PC-3 (cell line): ENCODE measurements around the gene DHRS7C.

Experiments used
- CTCF ChIP-seq: fragments of 300-600 bp; sonication (generic); conservative IDR thresholded peaks from 2 replicates; pipeline ENCODE4 v1.5.1; 2017; ENCODE audit warnings: antibody characterized with exemption, low read depth, mild to moderate bottlenecking, low read length
- EZH2 ChIP-seq: fragments of 300-600 bp; sonication (generic); IDR thresholded peaks from one replicate; pipeline ENCODE4 v1.6.1; 2017; ENCODE audit warnings: antibody characterized with exemption, mild to moderate bottlenecking, low read length; ENCODE audit not compliant: unreplicated experiment
- EZH2phosphoT487 ChIP-seq: fragments of 300-600 bp; sonication (generic); IDR thresholded peaks from 2 replicates; pipeline ENCODE4 v1.6.1; 2018; ENCODE audit warnings: mild to moderate bottlenecking, antibody characterized with exemption, low read length, borderline replicate concordance

GRCh38 chr17:9725575-9725974 lies 65.8 kb downstream of the DHRS7C start:
- TF ChIP-seq CTCF, result no peak
- no peak for TF ChIP-seq EZH2phosphoT487
- TF ChIP-seq EZH2, result no peak
